SK-N-SH (cell line): ENCODE results near the gene TPP2. TPM values are rescaled to one million over a fixed set of nuclear protein-coding genes. Genes with fewer than 3 reads are reported as not detected.

Experiments used
- CTCF ChIA-PET: fragments of 300-600, 350-600 bp; formaldehyde crosslinking; extraction: SDS; loops from one replicate; lab custom pipeline; 2021; lab: Yijun Ruan, JAX
- POLR2A ChIA-PET: fragments of 350-600 bp; sonication (Branson Sonifier 250); formaldehyde crosslinking; extraction: SDS; loops from one replicate; lab custom pipeline; 2020; ENCODE audit warnings: antibody characterized with exemption, inconsistent platforms; lab: Yijun Ruan, JAX
- DNase-seq: peaks from one replicate; pipeline ENCODE4 v3.0.0; 2012
- H2AFZ ChIP-seq: fragments of 200-600 bp; sonication (generic); 2 replicates; pipeline ENCODE4 v1.8.1; 2016; ENCODE audit warnings: antibody characterized with exemption, mild to moderate bottlenecking, low read depth
- H3F3A ChIP-seq: fragments of 200-600 bp; sonication (generic); replicated peaks from 2 replicates; pipeline ENCODE3; 2016; ENCODE audit warnings: antibody characterized with exemption, mild to moderate bottlenecking; ENCODE audit not compliant: insufficient read depth
- H3K27ac ChIP-seq, 2 experiments: fragments of 200-500 bp in 1 of 2; fragments of 200-600 bp in 1 of 2; sonication (Bioruptor generic) in 1 of 2; sonication (generic), shearing (Covaris generic) in 1 of 2; 2 replicates each; pipeline versions ENCODE4 v1.5.1 to v1.6.1; 2014 to 2016; ENCODE audit warnings: low read depth in 2 of 2, inconsistent platforms in 1 of 2, low read length in 1 of 2, mild to moderate bottlenecking in 1 of 2, mixed read lengths in 1 of 2
- H3K27me3 ChIP-seq: fragments of 200-600 bp; sonication (generic), shearing (Covaris generic); 2 replicates; pipeline ENCODE4 v1.6.1; 2016; ENCODE audit warnings: mixed run types; ENCODE audit not compliant: insufficient read depth
- H3K36me3 ChIP-seq, 2 experiments: fragments of 200-500 bp in 1 of 2; fragments of 200-600 bp in 1 of 2; sonication (Bioruptor generic) in 1 of 2; sonication (generic) in 1 of 2; replicated peaks in 1 of 2; 2 replicates each; pipeline versions ENCODE3 to v1.5.1; 2014 to 2016; ENCODE audit warnings: low read length in 1 of 2, mild to moderate bottlenecking in 1 of 2; ENCODE audit not compliant: insufficient read depth in 2 of 2, control insufficient read depth in 1 of 2
- H3K4me1 ChIP-seq, 2 experiments: fragments of 200-500 bp in 1 of 2; fragments of 200-600 bp in 1 of 2; sonication (Bioruptor generic) in 1 of 2; sonication (generic), shearing (Covaris generic) in 1 of 2; 2 replicates each; pipeline versions ENCODE4 v1.5.1 to v1.6.1; 2014 to 2016; ENCODE audit warnings: low read depth in 1 of 2, low read length in 1 of 2, mixed run types in 1 of 2; ENCODE audit not compliant: insufficient read depth in 2 of 2, control insufficient read depth in 1 of 2
- H3K4me2 ChIP-seq: fragments of 200-600 bp; sonication (generic), shearing (Covaris generic); 2 replicates; pipeline ENCODE4 v1.6.1; 2017; ENCODE audit warnings: mixed run types
- H3K4me3 ChIP-seq, 2 experiments: fragments of 200-500 bp in 1 of 2; fragments of 200-600 bp in 1 of 2; sonication (Bioruptor generic) in 1 of 2; sonication (generic), shearing (Covaris generic) in 1 of 2; 2 replicates each; pipeline versions ENCODE4 v1.5.1 to v1.8.1; 2014 to 2016; ENCODE audit warnings: low read depth in 2 of 2, inconsistent platforms in 1 of 2, low read length in 1 of 2, mild to moderate bottlenecking in 1 of 2, mixed read lengths in 1 of 2, moderate library complexity in 1 of 2
- H3K79me2 ChIP-seq: fragments of 200-600 bp; sonication (generic); 2 replicates; pipeline ENCODE4 v1.8.1; 2017; ENCODE audit warnings: mild to moderate bottlenecking; ENCODE audit not compliant: insufficient read depth
- H3K9ac ChIP-seq: fragments of 200-600 bp; sonication (generic); 2 replicates; pipeline ENCODE4 v1.6.1; 2017; ENCODE audit warnings: mixed run types
- H3K9me2 ChIP-seq: fragments of 200-600 bp; sonication (generic); 2 replicates; pipeline ENCODE4 v1.6.1; 2017; ENCODE audit warnings: mixed run types
- H3K9me3 ChIP-seq: fragments of 200-600 bp; sonication (generic); 2 replicates; pipeline ENCODE4 v1.6.1; 2017; ENCODE audit warnings: mixed run types, mild to moderate bottlenecking, moderate library complexity
- H4K20me1 ChIP-seq: fragments of 200-600 bp; sonication (generic); 2 replicates; pipeline ENCODE4 v1.6.1; 2017; ENCODE audit warnings: mild to moderate bottlenecking, mixed run types; ENCODE audit not compliant: insufficient read depth
- EP300 ChIP-seq, 2 experiments: IDR thresholded peaks; 2 replicates each; pipeline versions ENCODE4 v1.4.0 to v1.6.1; 2012; ENCODE audit warnings: borderline replicate concordance in 1 of 2, low read depth in 1 of 2, low read length in 1 of 2
- FOXJ3 ChIP-seq: sonication (generic); formaldehyde crosslinking; IDR thresholded peaks from 2 replicates; pipeline ENCODE4 v1.5.1; 2020; ENCODE audit warnings: mild to moderate bottlenecking, missing genetic modification reagents
- FOXM1 ChIP-seq: IDR thresholded peaks from 2 replicates; pipeline ENCODE4 v1.4.0; 2012; ENCODE audit warnings: low read depth, mild to moderate bottlenecking
- GATA2 ChIP-seq: sonication (generic); formaldehyde crosslinking; IDR thresholded peaks from 2 replicates; pipeline ENCODE4 v1.5.0; 2020; ENCODE audit warnings: mild to moderate bottlenecking, missing genetic modification reagents
- MEF2A ChIP-seq: IDR thresholded peaks from 2 replicates; pipeline ENCODE4 v1.4.0; 2012; ENCODE audit warnings: low read depth, borderline replicate concordance
- MXI1 ChIP-seq: IDR thresholded peaks from 2 replicates; pipeline ENCODE4 v1.6.1; 2012; ENCODE audit warnings: mild to moderate bottlenecking, low read depth, low read length, improper control_type of control experiment
- NRF1 ChIP-seq: IDR thresholded peaks from 2 replicates; pipeline ENCODE4 v1.6.1; 2012; ENCODE audit warnings: low read depth, mild to moderate bottlenecking, low read length
- POLR2AphosphoS5 ChIP-seq: IDR thresholded peaks from 2 replicates; pipeline ENCODE4 v1.6.1; 2012; ENCODE audit warnings: low read depth, low read length
- RCOR1 ChIP-seq: fragments of 150-350 bp; IDR thresholded peaks from 2 replicates; pipeline ENCODE4 v1.6.1; 2017; ENCODE audit warnings: antibody characterized with exemption, low read length
- REST ChIP-seq: IDR thresholded peaks from 2 replicates; pipeline ENCODE4 v1.6.1; 2012; ENCODE audit warnings: mild to moderate bottlenecking, low read depth, low read length, moderate library complexity
- RXRA ChIP-seq: IDR thresholded peaks from 2 replicates; pipeline ENCODE4 v1.4.0; 2012; ENCODE audit warnings: low read depth, mild to moderate bottlenecking, borderline replicate concordance
- SIN3A ChIP-seq: IDR thresholded peaks from 2 replicates; pipeline ENCODE4 v1.6.1; 2012; ENCODE audit warnings: low read depth, mild to moderate bottlenecking, low read length, moderate library complexity, borderline replicate concordance
- TAF1 ChIP-seq: IDR thresholded peaks from 2 replicates; pipeline ENCODE4 v1.6.1; 2012; ENCODE audit warnings: low read depth, mild to moderate bottlenecking, low read length, moderate library complexity, borderline replicate concordance
- TCF12 ChIP-seq: IDR thresholded peaks from 2 replicates; pipeline ENCODE4 v1.4.0; 2012
- USF1 ChIP-seq: IDR thresholded peaks from 2 replicates; pipeline ENCODE4 v1.4.0; 2012; ENCODE audit warnings: low read depth, borderline replicate concordance
- YY1 ChIP-seq: IDR thresholded peaks from 2 replicates; pipeline ENCODE4 v1.4.0; 2012; ENCODE audit warnings: low read depth, mild to moderate bottlenecking
- WGBS: methylation state at CpG from one replicate; pipeline ENCODE4 v1.1.6; 2017; ENCODE audit warnings: low lambda C conversion rate; 5-methylcytosine and 5-hydroxymethylcytosine counted together
- polyA plus RNA-seq, 3 experiments: library from polyadenylated mRNA; depleted of rRNA; stranded (reverse); fragments of >200 nt; gene quantifications; 2 replicates each; pipeline ENCODE4 v1.2.3, GENCODE V29; 2012
- TF ChIP-seq, protein P1 (sequence below): IDR thresholded peaks from 2 replicates; pipeline ENCODE4 v1.4.0; 2012; ENCODE audit warnings: low read depth

The TPP2 gene
- polyA plus RNA-seq, 1 of the 3 experiments (the other 2 are of a cell fraction), result 8.3 TPM

GRCh38 chr13:102688306-102688973, 91.7 kb downstream of the TPP2 start:
- H3K4me3 ChIP-seq, result no peak overlapping the region
- H3K4me2 ChIP-seq, result no peak overlapping the region
- DNase-seq, result no peak
- TF ChIP-seq MEF2A (no peak), REST (no peak), MXI1 (no peak), FOXM1 (no peak), USF1 (no peak), TCF12 (no peak), RCOR1 (no peak), EP300 (IDR thresholded peaks at IDR 0.05; ENCODE audit: borderline replicate concordance in 1 of 2, low read depth in 1 of 2, low read length in 1 of 2) (no peak), GATA2 (CRISPR knock-in tag) (no peak), RXRA (no peak), FOXJ3 (CRISPR knock-in tag) (no peak), SIN3A (no peak), POLR2AphosphoS5 (no peak), TAF1 (no peak), YY1 (no peak), NRF1 (no peak)
- TF ChIP-seq, protein P1, sequence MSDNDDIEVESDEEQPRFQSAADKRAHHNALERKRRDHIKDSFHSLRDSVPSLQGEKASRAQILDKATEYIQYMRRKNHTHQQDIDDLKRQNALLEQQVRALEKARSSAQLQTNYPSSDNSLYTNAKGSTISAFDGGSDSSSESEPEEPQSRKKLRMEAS, result no peak
- H3K27me3 ChIP-seq, result no peaks in the 10 kb centered on the region
- 0 out of 4 replicates have a peak, but pooled peaks cover 1 to 3% of the 10 kb centered on the region in 2 experiments for H3K4me1 ChIP-seq
- no peaks in the 10 kb centered on the region for H3K9me3 ChIP-seq
- 93% methylated on average over 12 of the region's 13 CpGs for WGBS
- H4K20me1 ChIP-seq, result no peaks in the 10 kb centered on the region
- no peak overlapping the region for H3K9ac ChIP-seq
- POLR2A ChIA-PET, result no interaction called here
- no peak overlapping the region for H3K27ac ChIP-seq
- CTCF ChIA-PET, result interaction anchor here (1.0 to 1.4 kb wide), 3 partner anchors 9 to 97 kb away, joined by 3 to 4 read pairs (median 4); no protein-coding TSS in a partner anchor
- H3K36me3 ChIP-seq, result no peaks in the 10 kb centered on the region
- no peaks in the 10 kb centered on the region for H3K9me2 ChIP-seq
- no peaks in the 10 kb centered on the region for H3F3A ChIP-seq
- no peaks in the 10 kb centered on the region for H3K79me2 ChIP-seq
- H2AFZ ChIP-seq, result no peak overlapping the region
